GM18870 (cell line): ENCODE measurements around the gene CALML3.
"Not testable (repeated sequence)": the region's sequence is repeated elsewhere in the genome, so short reads cannot be mapped to it uniquely, and the experiment has no call there.

ENCODE experiments used
- ATAC-seq: cut with Tn5 transposase; IDR thresholded peaks from one replicate; pipeline ENCODE4 v1.9.1; 2021; ENCODE audit warnings: moderate library complexity; ENCODE audit not compliant: unreplicated experiment

The CALML3 gene

DNA sequence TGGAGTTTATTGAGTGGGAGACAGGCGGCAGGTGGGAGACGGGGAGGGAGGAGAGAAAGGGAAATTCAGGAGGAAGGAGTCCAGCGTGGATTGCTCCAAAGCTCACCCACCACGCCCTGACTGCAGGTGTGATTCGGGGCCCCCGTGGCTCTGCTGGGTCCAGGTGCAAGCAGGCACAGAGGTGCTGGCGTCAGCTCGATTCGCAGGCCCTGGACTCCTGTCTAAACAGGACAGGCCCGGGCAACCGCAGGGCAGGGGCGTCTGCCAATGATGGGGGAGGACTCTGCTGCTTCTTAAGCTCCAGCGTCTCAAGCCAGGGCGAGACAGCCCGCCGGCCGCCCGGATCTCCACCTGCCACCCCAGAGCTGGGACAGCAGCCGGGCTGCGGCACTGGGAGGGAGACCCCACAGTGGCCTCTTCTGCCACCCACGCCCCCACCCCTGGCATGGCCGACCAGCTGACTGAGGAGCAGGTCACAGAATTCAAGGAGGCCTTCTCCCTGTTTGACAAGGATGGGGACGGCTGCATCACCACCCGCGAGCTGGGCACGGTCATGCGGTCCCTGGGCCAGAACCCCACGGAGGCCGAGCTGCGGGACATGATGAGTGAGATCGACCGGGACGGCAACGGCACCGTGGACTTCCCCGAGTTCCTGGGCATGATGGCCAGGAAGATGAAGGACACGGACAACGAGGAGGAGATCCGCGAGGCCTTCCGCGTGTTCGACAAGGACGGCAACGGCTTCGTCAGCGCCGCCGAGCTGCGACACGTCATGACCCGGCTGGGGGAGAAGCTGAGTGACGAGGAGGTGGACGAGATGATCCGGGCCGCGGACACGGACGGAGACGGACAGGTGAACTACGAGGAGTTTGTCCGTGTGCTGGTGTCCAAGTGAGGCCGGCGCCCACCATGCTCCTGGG lies at the start of gene CALML3:
CALML3 (plus strand) TSS at position 321 of the 920 bp plus-strand sequence; CDS start at position 446, 125 bp downstream.
- no peak for ATAC-seq

DNA sequence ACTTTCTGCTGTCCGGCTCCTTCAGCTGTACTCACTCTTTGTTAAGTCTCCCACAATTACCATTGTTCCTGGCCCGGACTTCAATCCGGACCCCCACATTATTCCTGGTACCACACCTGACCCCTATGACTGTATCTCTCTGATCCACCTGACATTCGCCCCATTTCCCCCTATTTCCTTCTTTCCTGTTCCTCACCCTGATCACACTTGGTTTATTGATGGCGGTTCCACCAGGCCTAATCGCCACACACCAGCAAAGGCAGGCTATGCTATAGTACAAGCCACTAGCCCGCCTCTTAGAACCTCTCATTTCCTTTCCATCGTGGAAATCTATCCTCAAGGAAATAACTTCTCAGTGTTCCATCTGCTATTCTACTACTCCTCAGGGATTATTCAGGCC lies 49.7 kb upstream of the CALML3 start:
- not testable (repeated sequence) for ATAC-seq

DNA sequence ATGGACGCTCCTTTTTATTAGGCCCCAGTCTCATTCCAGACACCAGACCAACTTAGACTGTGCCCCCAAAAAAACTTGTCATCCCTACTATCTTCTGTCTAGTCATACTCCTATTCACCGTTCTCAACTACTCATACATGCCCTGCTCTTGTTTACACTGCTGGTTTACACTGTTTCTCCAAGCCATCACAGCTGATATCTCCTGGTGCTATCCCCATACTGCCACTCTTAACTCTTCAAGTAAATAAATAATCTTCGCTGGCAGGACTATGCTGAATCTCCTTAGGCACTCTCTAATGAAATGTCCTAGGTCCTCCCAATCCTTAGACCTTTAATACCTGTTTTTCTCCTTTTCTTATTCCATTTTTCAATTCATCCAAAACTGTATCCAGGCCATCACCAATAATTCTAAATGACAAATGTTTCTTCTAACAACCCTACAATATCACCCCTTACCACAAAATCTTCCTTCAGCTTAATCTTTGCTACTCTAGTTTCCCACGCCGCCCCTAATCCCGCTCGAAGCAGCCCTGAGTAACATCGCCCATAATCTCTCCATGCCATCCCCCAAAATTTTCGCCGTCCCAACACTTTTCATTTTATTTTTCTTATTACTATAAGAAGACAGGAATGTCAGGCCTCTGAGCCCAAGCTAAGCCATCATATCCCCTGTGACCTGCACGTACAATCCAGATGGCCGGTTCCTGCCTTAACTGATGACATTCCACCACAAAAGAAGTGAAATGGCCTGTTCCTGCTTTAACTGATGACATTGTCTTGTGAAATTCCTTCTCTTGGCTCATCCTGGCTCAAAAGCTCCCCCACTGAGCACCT lies 48.6 kb upstream of the CALML3 start:
- not testable (repeated sequence) for ATAC-seq

DNA sequence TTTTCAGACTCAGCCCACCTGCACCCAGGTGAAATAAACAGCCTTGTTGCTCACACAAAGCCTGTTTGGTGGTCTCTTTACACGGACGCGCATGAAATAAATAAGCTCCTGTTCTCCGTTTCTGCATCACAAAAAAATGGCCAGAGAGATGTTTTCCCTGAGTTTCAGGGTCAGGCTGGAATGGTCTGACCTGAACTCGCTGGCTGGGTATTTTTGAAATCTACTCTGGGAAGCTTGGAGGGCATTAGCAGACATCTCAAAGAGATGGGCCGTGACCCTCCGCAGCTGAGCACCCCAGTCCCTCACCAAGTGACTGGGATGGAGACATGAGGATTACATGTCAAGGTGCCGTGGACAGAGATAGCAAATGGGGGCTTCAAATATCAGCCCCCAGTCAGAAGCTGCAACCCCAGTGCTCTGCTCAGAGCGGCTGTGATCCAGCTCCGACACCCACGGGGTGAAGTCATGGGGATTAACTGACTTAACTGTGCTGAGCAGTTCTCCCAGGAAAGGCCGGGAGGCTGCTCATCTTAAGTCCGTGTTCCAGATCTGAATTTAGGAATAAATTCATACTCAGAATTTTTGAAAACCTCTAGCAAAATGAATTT lies 47.7 kb upstream of the CALML3 start:
- no peak for ATAC-seq

DNA sequence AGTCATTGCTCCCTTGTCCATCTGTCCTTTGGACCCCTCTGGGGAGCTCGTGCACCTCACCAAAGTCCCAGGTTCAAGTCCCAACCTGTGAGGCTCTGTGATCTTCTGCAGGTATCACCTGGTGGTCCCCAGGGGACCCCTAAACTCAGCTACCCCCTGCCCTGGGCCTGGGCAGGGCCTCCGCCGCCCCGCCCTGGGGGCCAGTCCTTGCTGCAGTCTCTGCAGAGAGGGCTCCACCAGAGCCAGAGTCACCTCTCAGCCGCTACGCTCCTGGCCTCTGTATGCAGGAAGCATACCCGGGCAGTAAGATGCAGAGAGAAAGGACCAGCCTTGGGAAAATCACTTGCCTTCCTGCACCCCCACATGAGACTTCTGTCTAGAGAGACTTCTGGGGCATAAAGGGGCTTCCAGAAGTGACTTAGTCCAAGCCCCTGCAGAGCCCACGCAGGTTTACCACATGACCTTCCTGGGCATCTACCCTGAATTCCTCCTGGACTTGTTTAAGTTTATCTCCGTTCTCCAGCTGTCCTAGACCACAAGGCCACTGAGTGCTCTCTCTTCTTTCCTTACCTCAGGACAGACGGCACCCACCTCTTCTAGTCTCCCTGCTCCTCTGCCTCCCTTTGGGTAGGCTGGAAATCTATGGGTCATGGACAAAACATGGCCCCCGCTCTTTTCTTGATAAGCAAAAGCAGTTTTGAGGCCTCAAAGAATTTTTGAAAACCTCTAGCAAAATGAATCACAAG lies 46.6 kb upstream of the CALML3 start:
- ATAC-seq: no peak

DNA sequence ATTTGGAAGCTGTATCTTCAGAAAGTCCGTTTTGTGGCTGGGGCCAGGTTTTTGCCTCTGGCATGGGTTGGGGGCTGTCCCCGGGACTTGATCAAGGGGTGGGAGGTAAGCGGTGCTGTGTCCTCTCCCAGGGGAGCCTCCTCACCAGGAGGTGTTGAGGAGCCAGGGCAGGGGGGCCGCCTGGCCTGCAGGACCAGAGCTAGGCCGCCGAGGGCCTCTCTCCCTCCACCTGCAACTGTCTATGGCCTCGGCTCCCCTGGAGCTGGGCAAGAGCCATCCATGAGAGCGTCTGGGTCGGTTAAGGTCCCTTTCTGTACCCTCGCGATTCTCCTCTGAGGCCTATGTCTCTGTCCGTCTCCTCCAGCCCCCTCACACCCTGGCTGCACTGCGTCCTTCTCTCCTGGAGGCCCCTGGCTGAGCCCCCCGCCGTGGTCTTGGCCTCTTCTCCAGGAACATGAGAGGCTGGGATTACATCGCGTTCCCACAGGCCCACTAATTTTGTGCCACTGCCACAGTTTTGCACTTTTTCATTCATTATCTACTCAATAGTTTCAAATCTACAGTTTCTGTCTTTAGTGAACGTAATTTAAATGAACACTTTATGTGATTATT lies 46.0 kb upstream of the CALML3 start:
- ATAC-seq: no peak

DNA sequence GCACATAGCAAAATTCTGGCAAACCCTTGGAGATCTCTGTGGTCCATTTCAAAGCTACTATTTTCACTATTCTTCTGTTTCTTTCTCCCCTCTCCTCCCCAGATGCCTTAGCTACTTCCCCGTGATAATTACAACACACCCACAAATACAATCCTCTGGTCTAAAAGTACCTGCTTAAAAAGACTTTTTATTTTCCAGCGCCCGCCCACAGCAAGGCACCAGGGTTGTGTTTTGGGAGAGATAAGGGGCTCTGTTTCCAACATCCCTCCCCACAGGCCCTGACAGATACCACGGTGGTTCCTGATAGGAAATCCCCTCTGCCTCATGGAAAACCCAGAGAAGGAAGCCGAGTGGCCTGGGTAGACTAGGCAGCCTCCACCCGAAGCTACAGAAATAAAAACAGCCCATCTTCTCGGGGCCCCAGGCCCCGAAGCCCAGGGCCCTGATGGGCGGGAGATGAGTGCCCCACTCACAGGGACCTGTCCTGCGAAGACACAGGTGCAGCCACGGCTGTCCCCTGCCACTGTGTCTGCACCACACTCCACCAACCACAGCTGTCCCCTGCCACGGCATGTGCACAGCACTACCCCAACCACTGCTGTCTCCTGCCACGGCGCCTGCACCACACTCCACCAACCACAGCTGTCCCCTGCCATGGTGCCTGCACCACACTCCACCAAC lies 45.1 kb upstream of the CALML3 start:
- ATAC-seq: no peak

DNA sequence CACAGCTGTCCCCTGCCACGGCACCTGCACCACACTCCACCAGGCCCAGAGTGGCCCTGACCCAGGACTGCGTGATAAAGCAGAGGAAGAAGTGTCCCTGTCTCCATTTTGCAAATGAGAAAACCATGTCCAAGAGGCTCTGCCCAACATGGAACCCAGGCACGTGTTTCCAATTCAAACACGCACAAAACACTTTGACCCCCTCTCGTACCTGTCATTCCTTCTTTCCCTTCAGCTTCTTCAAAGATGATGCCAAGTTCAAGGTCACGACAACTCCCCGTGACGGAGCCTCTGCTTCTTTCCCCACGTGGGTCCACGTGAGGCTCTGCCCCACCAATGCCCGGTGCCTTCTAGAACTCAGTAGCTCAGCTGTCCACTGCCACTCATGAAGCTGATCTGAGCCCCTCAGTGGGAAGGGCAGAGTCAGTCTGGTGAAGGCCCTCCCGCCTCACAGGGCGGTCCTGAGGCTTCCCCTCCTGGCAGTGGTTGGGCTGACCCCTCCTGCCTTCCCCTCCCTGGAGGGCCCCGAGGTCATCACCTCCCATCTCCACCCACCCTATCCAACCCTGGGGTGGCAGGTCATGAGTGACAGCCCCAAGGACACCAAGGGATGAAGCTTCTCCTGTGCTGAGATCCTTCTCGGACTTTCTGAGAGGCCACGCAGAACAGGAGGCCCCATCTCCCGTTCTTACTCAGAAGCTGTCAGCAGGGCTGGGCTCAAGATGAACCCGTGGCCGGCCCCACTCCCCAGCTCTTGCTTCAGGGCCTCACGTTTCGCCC lies 44.4 kb upstream of the CALML3 start:
- no peak for ATAC-seq

GRCh38 chr10:5481121-5481520 lies 43.6 kb upstream of the CALML3 start:
- no peak for ATAC-seq

DNA sequence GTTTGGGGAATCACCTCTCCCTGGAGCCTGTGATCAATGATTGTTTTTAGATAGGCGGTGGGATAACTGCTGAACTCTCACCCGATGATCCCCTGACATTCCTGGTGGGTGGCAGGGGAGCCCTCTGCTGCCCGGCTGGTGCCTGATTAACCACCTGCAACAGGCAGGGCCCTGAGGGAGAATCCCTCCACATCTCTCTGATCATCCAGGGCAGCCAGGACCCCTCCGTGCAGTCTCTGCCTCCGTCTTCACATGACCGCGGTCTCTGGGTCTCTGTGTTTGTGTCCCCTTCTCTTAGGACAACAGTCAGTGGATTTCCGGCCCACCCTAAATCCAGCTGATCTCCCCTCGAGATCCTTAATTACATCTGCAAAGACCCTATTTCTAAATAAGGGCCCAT lies 42.7 kb upstream of the CALML3 start:
- ATAC-seq: no peak

- no peak for ATAC-seq
Measured at GRCh38 chr10:5484205-5484604, 40.6 kb upstream of the CALML3 start.

GRCh38 chr10:5485290-5485689 lies 39.5 kb upstream of the CALML3 start:
- ATAC-seq: no peak

GRCh38 chr10:5485948-5486852 lies 38.6 kb upstream of the CALML3 start:
- no peak for ATAC-seq

DNA sequence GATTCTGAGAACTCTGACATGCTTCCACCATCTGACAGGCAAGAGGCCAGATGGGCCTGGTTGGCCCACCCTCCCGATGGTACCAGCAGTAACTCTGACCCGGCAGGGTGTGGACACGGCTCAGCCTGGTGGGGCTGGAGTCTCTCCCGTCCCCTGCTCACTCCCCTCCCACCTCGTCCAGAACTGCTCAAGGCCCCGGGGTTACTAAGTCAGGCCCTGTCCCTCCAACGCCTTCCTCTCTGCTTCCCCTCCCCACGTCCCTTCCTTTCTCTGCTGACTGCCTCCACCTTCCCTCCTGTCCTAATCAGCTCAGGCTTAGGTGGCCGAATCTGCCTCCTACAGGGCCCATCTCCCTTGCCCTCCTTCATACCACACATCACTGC lies 37.9 kb upstream of the CALML3 start:
- ATAC-seq: no peak

DNA sequence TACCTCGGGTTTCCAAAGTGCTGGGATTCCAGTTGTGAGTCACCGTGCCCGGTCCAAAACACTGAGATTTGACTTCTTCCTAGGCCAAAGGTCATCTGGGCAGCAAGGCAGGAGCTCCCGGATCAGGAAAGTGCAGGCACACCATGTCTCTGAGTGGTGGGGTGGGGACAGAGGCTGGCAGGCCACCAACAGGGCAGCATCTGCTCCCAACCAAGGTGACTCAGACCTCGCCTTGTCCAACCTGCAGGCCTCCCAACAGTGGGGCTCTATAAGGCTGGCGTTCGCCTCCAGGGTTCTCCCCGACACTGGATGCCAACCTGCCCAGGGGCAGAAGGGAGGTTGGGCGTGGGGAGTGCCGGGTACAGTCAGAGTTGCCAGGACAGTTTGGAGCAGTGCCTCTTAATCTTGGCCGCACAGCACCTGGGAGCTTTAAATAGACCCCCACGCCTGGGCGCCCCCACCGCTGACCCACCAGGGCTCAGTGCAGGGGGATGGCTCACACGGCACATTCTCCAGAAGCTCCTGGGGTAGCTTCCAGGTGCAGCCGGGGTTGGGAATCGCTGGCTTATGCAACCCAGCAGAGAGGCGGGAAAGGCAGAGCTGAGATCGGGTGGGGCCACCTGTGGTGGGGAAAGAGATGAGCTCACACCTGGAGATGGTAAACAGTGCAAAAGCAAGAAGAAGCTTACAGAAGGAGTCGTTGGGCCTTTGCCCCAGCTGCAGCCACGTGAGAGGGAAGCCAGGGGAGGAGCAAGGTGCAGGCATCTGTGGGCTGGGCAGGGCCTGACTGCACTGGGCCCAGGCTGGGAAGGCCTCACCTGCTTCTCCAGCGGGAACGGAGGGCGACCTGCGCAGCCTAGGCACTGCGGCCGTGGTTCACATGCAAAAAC lies 36.2 kb upstream of the CALML3 start:
- no peak for ATAC-seq

DNA sequence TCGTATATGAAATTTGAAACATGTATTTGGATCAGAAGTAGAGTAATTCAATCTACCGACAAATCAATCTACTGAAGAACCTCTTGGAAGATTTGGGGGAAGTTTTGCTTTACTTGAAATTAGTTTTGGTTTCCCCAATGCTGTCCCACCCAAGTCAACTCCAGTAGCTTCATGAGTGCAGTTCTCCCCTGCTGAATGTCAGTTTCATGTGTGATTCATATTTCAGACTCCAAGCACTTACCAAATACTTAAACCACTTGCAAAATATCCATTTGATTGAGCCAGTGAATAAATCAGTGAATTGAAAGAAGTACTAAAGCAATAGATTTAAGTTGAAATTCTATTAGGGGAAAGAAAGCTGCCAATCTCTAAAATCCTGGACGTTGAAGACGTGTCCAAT lies 34.7 kb upstream of the CALML3 start:
- ATAC-seq: no peak
